Natural killer cell treated with Interleukin-12 subunit alpha and Interleukin-12 subunit beta and Interleukin-15 and Interleukin-18, amount 100 ng/mL, for 72 hours (primary cell): ENCODE results near the gene MYLK. TPM values are rescaled to one million over a fixed set of nuclear protein-coding genes. Genes with fewer than 3 reads are reported as not detected.
"Not testable (repeated sequence)": the region's sequence is repeated elsewhere in the genome, so short reads cannot be mapped to it uniquely, and the experiment has no call there.

Experiments
- ATAC-seq, 2 donors: fragments of 150-1000 bp; cut with Tn5 transposase in 1 of 2; sonication (Bioruptor Pico), chemical (Tn5 transposase) in 1 of 2; 2 replicates each; pipeline ENCODE4 v1.10.0; 2021
- DNase-seq: peaks from one replicate; pipeline ENCODE4 v3.0.0; 2022; ENCODE audit warnings: low spot score
- H3K27ac Mint-ChIP-seq, 2 donors: 1 replicate in 1 of 2; 2 replicates in 1 of 2; pipeline ENCODE4 v1.8.0; 2022; ENCODE audit warnings: mixed read lengths in 2 of 2, mild to moderate bottlenecking in 1 of 2, moderate library complexity in 1 of 2
- H3K27me3 Mint-ChIP-seq, 2 donors: 1 replicate in 1 of 2; 2 replicates in 1 of 2; pipeline ENCODE4 v1.8.0; 2022; ENCODE audit warnings: mixed read lengths in 2 of 2
- H3K36me3 Mint-ChIP-seq: one replicate; pipeline ENCODE4 v1.8.0; 2022; ENCODE audit warnings: mixed read lengths
- H3K4me1 Mint-ChIP-seq, 2 donors: 1 replicate in 1 of 2; 2 replicates in 1 of 2; pipeline ENCODE4 v1.8.0; 2022; ENCODE audit warnings: low read depth in 2 of 2, mixed read lengths in 2 of 2, mild to moderate bottlenecking in 1 of 2
- H3K4me3 Mint-ChIP-seq: one replicate; pipeline ENCODE4 v1.8.0; 2022; ENCODE audit warnings: mixed read lengths
- H3K9me3 Mint-ChIP-seq: 2 replicates; pipeline ENCODE4 v1.8.0; 2022; ENCODE audit warnings: mixed read lengths
- total RNA-seq, 2 donors: library from RNA; stranded (reverse); gene quantifications; one replicate each; pipeline ENCODE4 v1.2.3, GENCODE V29; 2022

Gene MYLK
- total RNA-seq, 2 donors from 2014 or later = 0.12 to 0.14 TPM

DNA sequence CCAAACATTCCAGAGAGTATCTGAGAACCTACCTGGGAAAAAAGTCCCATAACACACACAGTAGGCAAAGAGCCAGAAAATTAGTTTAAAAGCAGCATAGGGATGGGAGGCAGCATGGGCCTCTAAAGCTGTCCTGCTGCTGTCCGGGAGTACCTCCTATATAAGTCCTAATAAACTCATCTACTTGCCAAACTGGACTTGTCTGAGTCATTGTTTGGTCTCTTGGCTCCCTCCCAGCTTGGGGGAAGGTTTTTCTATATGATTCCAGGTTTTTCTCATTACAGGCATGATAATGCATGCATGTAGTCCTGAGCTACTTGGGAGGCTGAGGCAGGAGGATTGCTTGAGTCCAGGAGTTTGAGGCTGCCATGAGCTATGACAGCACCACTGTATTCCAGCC lies 281.8 kb downstream of the MYLK start:
- H3K36me3 Mint-ChIP-seq = no peaks in the 10 kb centered on the region
- no peak overlapping the region for H3K27ac Mint-ChIP-seq
- ATAC-seq (no peak), DNase-seq (no peak)
- H3K4me1 Mint-ChIP-seq = peaks cover 4% of the 10 kb centered on the region in 2 donors
- no peaks in the 10 kb centered on the region for H3K9me3 Mint-ChIP-seq
- H3K27me3 Mint-ChIP-seq = no peaks in the 10 kb centered on the region
- H3K4me3 Mint-ChIP-seq = no peak overlapping the region

DNA sequence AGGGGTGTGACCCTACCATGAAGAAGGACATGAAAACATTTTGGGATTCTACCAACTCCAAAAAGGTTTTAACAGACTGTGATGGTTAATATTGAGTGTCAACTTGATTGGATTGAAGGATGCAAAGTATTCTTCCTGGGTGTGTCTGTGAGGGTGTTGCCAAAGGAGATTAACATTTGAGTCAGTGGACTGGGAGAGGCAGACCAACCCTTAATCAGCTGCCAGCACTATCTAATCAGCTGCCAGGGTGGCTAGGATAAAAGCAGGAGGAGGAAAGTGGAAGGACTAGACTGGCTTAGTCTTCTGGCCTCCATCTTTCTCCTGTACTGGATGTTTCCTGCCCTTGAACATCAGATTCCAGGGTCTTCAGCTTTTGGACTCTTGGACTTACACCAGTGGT lies 283.3 kb downstream of the MYLK start:
- H3K36me3 Mint-ChIP-seq, H3K27ac Mint-ChIP-seq: not testable (repeated sequence)

DNA sequence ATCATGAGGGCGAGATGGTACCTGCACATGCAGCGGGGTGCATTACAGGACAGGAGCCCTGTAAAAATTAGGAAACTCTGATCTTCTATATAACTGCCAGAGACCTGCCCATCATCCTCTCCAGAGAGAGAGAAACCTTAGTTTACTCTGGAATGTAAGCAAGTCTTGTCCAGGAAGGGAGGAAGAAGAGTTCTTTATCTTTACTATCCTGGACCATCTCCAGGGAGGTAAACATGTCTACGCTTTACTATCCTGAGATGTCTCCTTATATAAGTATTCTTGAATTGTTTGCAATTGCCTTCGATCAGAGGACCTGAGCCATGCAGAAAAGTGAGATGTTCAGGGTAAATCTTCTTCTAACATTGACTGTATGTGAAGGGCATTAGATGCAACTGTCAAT lies 286.6 kb downstream of the MYLK start:
- no peaks in the 10 kb centered on the region for H3K4me1 Mint-ChIP-seq
- ATAC-seq = no peak
- no peak overlapping the region for H3K4me3 Mint-ChIP-seq
- peaks cover 2% of the 10 kb centered on the region for H3K36me3 Mint-ChIP-seq
- H3K9me3 Mint-ChIP-seq = no peaks in the 10 kb centered on the region
- H3K27me3 Mint-ChIP-seq = no peaks in the 10 kb centered on the region
- DNase-seq = no peak
- no peak overlapping the region for H3K27ac Mint-ChIP-seq

More for the DNA sequence above, 283.3 kb downstream of the MYLK start:
- DNase-seq, H3K4me1 Mint-ChIP-seq, ATAC-seq, H3K27me3 Mint-ChIP-seq, H3K4me3 Mint-ChIP-seq, H3K9me3 Mint-ChIP-seq: not testable (repeated sequence)

DNA sequence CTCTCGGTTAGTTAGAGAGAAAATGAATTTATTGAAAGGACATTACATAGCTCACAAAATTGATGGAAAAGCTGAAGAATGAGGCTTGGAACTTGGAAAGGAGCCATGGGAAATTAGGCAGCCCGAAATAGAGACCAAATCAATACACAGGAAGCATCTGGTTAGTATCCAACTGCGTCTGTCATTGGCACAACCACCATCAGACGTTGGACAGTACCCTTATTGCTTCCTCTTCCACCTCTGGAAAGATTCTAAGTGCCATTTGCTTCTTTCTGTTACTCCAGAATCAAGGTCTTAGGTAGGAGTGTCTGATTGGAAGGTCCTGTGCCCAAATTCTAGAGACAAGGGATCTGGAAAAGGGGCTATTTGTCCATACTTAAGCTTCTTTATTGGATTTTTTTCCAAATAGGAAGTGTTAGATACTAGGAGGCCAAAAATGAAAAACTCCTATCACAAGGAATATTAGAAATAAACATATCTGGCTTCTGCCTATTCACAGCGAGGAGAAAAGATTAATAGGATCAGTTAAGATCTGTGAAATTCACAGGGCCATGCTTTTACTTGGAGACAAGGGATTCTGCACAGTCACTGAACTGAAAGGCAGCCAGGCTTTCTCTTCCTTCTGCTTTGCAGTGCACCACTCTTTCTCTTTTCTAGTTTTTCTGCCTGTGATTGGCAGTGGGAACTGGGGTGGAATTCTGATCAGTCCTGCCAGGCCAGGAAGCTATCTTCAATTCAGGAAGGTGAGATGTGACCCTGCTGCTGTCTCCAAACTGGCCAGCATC lies 288.5 kb downstream of the MYLK start:
- H3K27ac Mint-ChIP-seq = no peak overlapping the region
- no peak overlapping the region for H3K4me3 Mint-ChIP-seq
- H3K27me3 Mint-ChIP-seq = no peaks in the 10 kb centered on the region
- peaks cover 16% of the 10 kb centered on the region for H3K36me3 Mint-ChIP-seq
- H3K4me1 Mint-ChIP-seq = no peaks in the 10 kb centered on the region
- ATAC-seq = no peak
- H3K9me3 Mint-ChIP-seq = peaks cover 6% of the 10 kb centered on the region
- DNase-seq = no peak

DNA sequence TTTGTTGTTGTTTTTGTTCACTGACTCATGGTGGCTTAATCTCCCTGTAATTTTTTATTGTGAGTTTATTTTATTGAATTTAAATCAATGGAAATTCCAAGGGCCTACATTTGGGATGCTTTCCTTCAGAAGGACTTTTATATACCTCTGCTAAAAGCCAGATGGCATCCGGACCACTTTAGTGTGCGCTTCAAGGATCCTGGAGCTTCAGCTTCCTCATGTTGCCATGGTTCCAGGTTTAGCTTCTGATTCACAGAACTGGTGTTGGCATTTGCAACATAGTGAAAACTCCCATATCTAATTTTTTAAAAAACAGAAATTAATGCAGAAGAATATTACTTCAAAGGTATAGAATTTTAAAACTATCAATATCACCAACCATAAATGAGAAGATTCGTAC lies 290.8 kb downstream of the MYLK start:
- no peak overlapping the region for H3K27ac Mint-ChIP-seq
- ATAC-seq (no peak), DNase-seq (no peak)
- H3K4me3 Mint-ChIP-seq = no peak overlapping the region
- H3K27me3 Mint-ChIP-seq = no peaks in the 10 kb centered on the region
- peaks cover 9% of the 10 kb centered on the region for H3K9me3 Mint-ChIP-seq
- peaks cover 23% of the 10 kb centered on the region for H3K36me3 Mint-ChIP-seq
- no peaks in the 10 kb centered on the region for H3K4me1 Mint-ChIP-seq

DNA sequence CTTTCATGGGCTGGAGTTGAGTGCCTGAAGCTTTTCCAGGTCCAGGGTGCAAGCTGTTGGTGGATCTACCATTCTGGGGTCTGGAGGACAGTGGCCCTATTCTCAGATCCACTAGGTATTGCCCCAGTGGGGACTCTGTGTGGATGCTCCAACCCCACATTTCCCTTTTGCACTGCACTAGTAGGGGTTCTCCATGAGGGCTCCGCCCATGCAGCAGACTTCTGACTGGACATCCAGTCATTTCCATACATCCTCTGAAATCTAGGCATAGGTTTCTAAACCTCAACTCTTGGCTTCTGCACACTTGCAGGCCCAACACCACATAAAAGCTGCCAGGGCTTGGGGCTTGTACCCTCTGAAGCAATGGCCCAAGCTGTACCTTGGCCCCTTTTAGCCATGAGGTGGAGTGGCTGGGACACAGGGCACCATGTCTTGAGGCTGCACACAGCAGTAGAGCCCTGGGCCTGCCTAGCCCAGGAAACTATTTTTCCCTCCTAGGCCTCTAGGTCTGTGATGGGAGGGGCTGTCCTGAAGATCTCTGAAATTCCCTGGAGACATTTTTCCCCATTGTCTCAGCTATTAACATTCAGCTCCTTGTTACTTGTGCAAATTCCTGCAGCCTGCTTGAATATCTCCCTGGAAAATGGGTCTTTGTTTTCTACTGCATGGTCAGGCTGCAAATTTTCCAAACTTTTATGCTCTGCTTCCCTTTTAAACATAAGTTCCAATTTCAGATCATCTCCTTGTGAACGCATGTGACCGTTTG lies 293.3 kb downstream of the MYLK start:
- Mint-ChIP-seq H3K4me3 (no peak overlapping the region), H3K27ac (no peak overlapping the region), H3K9me3 (peaks cover 9% of the 10 kb centered on the region), H3K27me3 (no peaks in the 10 kb centered on the region), H3K4me1 (no peaks in the 10 kb centered on the region), H3K36me3 (peaks cover 23% of the 10 kb centered on the region)
- ATAC-seq (no peak), DNase-seq (no peak)

DNA sequence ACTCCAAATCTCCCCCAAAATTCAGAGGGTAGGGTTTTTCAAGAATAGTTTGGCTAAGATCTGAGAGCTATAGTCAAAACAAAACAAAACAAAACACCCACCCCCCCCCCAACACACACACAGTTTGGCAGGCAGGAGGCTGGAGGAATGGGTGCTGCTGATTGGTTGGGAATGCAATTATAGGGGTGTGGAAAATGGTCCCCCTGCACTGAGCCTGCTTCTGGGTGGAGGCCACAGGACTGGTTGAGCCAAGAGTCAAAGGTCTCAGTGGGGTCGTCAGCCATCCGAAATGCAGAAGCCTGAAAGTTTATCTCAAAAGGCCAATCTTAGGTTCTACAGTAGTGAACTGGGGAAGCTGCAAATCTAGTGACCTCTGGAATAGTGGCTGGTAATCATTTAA lies 296.7 kb downstream of the MYLK start:
- DNase-seq (no peak), ATAC-seq (no peak)
- Mint-ChIP-seq H3K9me3 (peaks cover 9% of the 10 kb centered on the region), H3K36me3 (peaks cover 19% of the 10 kb centered on the region), H3K27me3 (no peaks in the 10 kb centered on the region), H3K4me3 (peak overlapping the region; percentile 38), H3K4me1 (peaks cover 7 to 16% of the 10 kb centered on the region in 2 donors), H3K27ac (no peak overlapping the region)

DNA sequence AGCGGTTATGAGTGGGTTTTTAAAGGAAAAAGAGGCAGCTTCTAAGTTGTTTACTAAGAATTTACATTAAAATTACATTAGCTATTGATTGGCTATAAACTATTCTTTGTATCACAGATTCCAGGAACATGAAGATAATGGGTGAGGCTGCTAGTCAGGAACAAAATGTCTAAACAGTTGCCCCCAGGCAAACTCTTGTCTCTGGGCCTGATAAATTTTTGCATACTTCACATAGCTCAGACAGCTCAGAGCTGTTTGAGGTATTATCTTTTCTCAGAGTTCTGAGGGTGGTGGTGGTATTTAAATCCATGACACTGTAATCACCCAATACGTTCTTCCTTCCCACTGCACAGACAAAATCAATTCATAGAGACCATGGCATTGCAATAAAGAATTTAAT lies 297.2 kb downstream of the MYLK start:
- no peaks in the 10 kb centered on the region for H3K27me3 Mint-ChIP-seq
- peaks cover 16% of the 10 kb centered on the region for H3K36me3 Mint-ChIP-seq
- H3K9me3 Mint-ChIP-seq = peaks cover 9% of the 10 kb centered on the region
- peak overlapping the region; percentile 38 for H3K4me3 Mint-ChIP-seq
- ATAC-seq = no peak
- DNase-seq = no peak
- peaks cover 7 to 16% of the 10 kb centered on the region in 2 donors for H3K4me1 Mint-ChIP-seq
- no peak overlapping the region for H3K27ac Mint-ChIP-seq

DNA sequence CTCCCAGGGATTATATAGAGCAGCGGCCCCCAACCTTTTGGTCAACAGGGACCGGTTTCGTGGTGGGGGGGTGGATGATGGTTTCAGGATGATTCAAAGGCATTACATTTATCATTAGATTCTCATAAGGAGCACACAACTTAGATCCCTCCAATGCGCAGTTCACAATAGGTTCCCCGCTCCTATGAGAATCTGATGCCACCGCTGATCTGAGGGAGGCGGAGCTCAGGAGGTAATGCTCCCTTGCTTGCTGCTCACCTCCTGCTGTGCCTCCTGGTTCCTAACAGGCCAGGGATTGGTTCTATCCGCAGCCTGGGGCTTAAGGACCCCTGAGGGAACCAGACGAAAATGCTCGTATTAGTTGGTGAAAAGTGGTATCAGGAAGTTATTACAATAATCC lies 298.0 kb downstream of the MYLK start:
- DNase-seq (no peak), ATAC-seq (no peak)
- H3K36me3 Mint-ChIP-seq = peaks cover 8% of the 10 kb centered on the region
- H3K4me1 Mint-ChIP-seq = peaks cover 7 to 16% of the 10 kb centered on the region in 2 donors
- H3K4me3 Mint-ChIP-seq = no peak overlapping the region
- no peaks in the 10 kb centered on the region for H3K27me3 Mint-ChIP-seq
- no peak overlapping the region for H3K27ac Mint-ChIP-seq
- peaks cover 3% of the 10 kb centered on the region for H3K9me3 Mint-ChIP-seq

DNA sequence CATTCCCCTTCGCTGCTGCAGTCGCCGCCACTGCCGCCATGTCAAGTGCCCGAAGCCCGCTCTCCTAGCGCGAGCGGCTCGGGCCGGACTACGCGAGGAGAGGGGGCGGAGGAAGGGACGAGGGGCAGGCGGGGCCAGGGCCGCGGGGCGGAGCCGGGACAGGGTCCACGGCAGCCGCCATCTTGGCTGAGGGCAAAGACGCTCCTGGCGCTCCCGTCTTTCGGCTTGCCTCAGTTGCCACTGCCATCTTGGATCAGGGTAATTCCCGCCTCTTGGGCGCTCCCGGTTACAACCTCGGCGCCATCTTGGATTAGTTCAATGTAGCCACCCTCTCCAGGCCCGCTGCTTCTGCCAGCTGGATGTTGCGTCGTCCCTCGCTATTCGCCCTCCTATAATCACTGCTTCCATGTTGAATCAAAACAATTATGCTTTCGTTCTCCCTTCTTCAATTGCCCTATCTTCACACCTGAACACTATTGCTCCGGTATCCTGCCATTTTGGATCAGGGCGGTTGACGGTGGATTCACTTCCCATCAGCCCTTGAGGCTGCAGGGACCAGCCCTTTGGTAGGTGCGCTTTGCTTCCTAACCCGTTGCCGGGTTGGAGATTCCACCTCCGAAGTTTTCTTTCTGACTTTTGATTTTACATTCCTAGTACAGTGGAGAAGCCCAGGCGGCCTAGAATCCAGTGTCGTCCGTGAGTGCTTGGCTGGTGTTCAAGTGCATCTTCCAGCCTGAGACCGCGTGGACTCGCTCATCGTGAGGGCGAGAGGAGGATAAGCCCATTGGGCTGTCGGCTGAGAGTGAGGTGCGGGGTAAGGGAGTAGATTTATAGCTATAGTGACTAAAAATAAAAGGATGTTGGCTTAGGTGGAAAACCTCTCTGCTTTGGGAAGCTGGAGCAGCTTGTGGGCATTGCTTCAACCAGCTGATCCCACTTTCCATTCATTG lies 298.9 kb downstream of the MYLK start, which contains the start of gene HACD2:
Gene HACD2, minus strand, starts transcription at position 66 of the 950 bp plus-strand sequence. Its CDS starts 26 bp downstream, at position 40.
- H3K36me3 Mint-ChIP-seq = peaks cover 5% of the 10 kb centered on the region
- no peaks in the 10 kb centered on the region for H3K27me3 Mint-ChIP-seq
- ATAC-seq (peak; percentile 98 to 99), DNase-seq (peak; percentile 97)
- peaks cover 3% of the 10 kb centered on the region for H3K9me3 Mint-ChIP-seq
- peak within 1 kb of the TSS; percentile 57 to 76 for H3K27ac Mint-ChIP-seq
- peaks cover 7 to 16% of the 10 kb centered on the region in 2 donors for H3K4me1 Mint-ChIP-seq
- peak within 1 kb of the TSS; percentile 91 for H3K4me3 Mint-ChIP-seq

DNA sequence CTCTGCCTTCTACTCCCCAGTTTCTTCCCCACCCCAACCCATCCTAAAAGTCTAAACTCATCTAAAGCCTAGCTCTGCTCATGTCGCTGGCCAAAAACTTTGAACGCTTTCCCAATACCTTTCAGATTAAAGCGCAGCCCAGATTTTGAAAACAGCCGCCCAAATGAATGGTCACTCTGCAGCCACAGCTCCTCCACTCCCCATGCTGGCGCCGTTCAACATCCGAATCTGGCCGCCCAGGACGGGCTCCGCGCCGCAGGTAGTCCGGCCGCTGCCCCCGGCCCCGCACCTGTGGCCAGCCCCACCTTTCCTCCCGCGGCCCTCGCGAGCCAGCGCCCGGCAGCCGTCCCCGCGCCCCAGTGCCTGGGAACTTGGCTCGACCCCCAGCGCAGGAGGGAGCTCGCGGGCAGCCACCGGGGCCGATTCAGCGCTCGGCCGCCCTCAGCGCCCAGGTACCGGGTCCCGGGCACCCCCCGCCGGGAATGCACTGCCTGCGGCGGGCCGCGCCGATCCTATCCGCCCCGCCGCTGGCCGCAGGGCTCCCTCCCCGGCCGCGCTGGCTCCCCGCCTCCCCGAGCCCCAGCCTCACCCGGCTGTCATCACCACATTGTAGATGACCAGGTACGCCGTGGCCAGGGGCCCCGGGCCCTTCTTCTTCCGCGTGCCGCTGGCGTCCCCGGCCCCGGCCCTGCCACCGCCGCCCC lies 299.7 kb downstream of the MYLK start:
- peaks cover 7 to 16% of the 10 kb centered on the region in 2 donors for H3K4me1 Mint-ChIP-seq
- no peaks in the 10 kb centered on the region for H3K9me3 Mint-ChIP-seq
- no peaks in the 10 kb centered on the region for H3K36me3 Mint-ChIP-seq
- peak overlapping the region; percentile 57 to 76 for H3K27ac Mint-ChIP-seq
- no peaks in the 10 kb centered on the region for H3K27me3 Mint-ChIP-seq
- DNase-seq (peak; percentile 63), ATAC-seq (peak; percentile 65 to 73)
- H3K4me3 Mint-ChIP-seq = peak overlapping the region; percentile 91

DNA sequence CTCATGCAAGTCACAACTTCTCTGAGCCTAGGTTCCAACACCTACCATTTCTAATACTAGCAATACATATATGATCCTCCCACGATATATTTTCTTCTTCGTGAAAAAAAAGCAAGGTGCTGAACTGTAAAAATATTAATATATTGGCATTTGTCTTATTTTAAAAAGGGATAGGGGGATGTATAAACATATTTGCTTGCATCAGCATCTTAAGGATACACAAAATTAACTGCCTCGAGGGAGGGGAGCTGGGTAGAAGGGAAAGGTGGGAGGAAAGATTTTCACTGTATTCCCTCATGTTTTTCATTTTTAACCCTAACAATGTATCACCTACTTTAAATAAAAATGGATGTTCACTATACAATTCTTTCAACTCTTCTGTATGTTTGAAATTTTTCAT lies 300.6 kb downstream of the MYLK start:
- ATAC-seq (no peak), DNase-seq (no peak)
- Mint-ChIP-seq H3K9me3 (no peaks in the 10 kb centered on the region), H3K36me3 (no peaks in the 10 kb centered on the region), H3K27me3 (no peaks in the 10 kb centered on the region), H3K4me1 (peaks cover 7 to 16% of the 10 kb centered on the region in 2 donors), H3K27ac (peak overlapping the region; percentile 57 to 76), H3K4me3 (peak overlapping the region; percentile 91)

DNA sequence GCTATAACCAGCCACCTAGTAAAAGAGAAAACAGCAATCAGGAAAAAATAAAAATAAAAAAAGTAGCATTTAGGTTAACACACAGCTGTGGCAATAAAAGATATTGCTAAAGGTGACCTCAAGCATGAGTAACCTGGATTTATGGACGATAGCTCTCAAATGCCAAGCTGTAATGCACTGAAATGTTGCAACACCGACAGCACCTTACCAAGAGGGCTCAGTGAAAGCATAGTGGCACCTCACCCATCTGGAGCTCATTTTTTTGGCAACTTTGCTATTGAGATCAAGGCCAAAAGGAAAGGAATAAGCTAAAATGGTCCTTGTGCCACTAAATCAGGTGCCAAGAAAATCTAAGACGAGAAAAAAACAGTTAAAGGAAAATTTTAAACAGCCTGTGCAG lies 301.8 kb downstream of the MYLK start:
- no peaks in the 10 kb centered on the region for H3K36me3 Mint-ChIP-seq
- peaks cover 7 to 16% of the 10 kb centered on the region in 2 donors for H3K4me1 Mint-ChIP-seq
- no peak overlapping the region for H3K4me3 Mint-ChIP-seq
- H3K27me3 Mint-ChIP-seq = no peaks in the 10 kb centered on the region
- DNase-seq (no peak), ATAC-seq (no peak)
- no peaks in the 10 kb centered on the region for H3K9me3 Mint-ChIP-seq
- no peak overlapping the region for H3K27ac Mint-ChIP-seq
